SK-N-SH treated with all-trans-retinoic acid at 6 μM for 48 hours (cell line): ENCODE data around the gene SP3.

ENCODE experiments used
- BACH2 ChIP-seq: fragments of 250-450 bp; sonication (Bioruptor Pico); IDR thresholded peaks from 2 replicates; pipeline ENCODE4 v1.9.0; 2021; ENCODE audit warnings: mild to moderate bottlenecking, borderline replicate concordance
- SNAI2 ChIP-seq: fragments of 250-450 bp; sonication (Bioruptor Pico); IDR thresholded peaks from 2 replicates; pipeline ENCODE4 v1.5.0; 2020; ENCODE audit warnings: mild to moderate bottlenecking, moderate library complexity
- TCF4 ChIP-seq: fragments of 250-450 bp; sonication (Bioruptor Pico); IDR thresholded peaks from 2 replicates; pipeline ENCODE4 v1.8.0; 2021; ENCODE audit warnings: mild to moderate bottlenecking, moderate library complexity, borderline replicate concordance
- TF ChIP-seq, protein P1 (sequence below): fragments of 250-450 bp; sonication (Bioruptor Pico); IDR thresholded peaks from 2 replicates; pipeline ENCODE4 v1.8.0; 2020; ENCODE audit warnings: mild to moderate bottlenecking, moderate library complexity, borderline replicate concordance

- TF ChIP-seq BACH2 (CRISPR knock-in tag) = no peak
- TF ChIP-seq, protein P1, sequence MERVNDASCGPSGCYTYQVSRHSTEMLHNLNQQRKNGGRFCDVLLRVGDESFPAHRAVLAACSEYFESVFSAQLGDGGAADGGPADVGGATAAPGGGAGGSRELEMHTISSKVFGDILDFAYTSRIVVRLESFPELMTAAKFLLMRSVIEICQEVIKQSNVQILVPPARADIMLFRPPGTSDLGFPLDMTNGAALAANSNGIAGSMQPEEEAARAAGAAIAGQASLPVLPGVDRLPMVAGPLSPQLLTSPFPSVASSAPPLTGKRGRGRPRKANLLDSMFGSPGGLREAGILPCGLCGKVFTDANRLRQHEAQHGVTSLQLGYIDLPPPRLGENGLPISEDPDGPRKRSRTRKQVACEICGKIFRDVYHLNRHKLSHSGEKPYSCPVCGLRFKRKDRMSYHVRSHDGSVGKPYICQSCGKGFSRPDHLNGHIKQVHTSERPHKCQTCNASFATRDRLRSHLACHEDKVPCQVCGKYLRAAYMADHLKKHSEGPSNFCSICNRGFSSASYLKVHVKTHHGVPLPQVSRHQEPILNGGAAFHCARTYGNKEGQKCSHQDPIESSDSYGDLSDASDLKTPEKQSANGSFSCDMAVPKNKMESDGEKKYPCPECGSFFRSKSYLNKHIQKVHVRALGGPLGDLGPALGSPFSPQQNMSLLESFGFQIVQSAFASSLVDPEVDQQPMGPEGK = no peak
- TF ChIP-seq SNAI2 (CRISPR knock-in tag) = no peak
- TF ChIP-seq TCF4 (CRISPR knock-in tag) = no peak
Measured at GRCh38 chr2:173984866-173985604, 19.9 kb upstream of the SP3 start.
